Mammary epithelial cell (primary cell): Measurements from ENCODE around the gene PDIA4.

Experiments
- CTCF ChIP-seq, 2 donors: IDR thresholded peaks in 1 of 2; conservative IDR thresholded peaks in 1 of 2; 2 replicates each; pipeline ENCODE4 v1.5.1; 2011 to 2012; ENCODE audit warnings: inconsistent platforms in 2 of 2, low read length in 2 of 2, mild to moderate bottlenecking in 2 of 2, control low read depth in 1 of 2, low read depth in 1 of 2; ENCODE audit not compliant: insufficient read depth in 1 of 2; ENCODE audit errors: extremely low read depth in 1 of 2
- EZH2 ChIP-seq: IDR thresholded peaks from 2 replicates; pipeline ENCODE4 v1.6.1; 2012; ENCODE audit warnings: low read length, inconsistent platforms, borderline replicate concordance

DNA sequence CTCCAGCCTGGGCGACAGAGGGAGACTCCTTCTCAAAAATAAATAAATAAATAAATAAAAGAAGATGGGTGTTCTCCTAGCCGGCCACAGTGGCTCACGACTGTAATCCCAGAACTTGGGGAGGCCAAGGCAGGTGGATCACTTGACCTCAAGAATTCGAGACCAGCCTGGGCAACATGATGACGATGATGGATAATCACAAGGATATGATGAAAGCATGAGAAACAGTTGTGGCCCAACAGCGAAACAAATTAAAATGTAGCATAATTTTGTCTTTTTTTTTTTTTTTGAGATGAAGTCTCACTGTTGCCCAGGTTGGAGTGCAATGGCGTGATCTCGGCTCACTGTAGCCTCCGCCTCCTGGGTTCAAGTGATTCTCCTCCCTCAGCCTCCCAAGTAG, 49.3 kb upstream of the PDIA4 start:
- TF ChIP-seq EZH2 = no peak
- TF ChIP-seq CTCF (conservative IDR thresholded peaks at IDR 0.05 in 1 of 2, IDR thresholded peaks at IDR 0.05 in 1 of 2; ENCODE audit: extremely low read depth in 1 of 2, insufficient read depth in 1 of 2, low read depth in 1 of 2, low read length in 2 of 2) = no peak
